ENCODE measurements around the gene G2E3. TPM values are rescaled to one million over a fixed set of nuclear protein-coding genes. Genes with fewer than 3 reads are reported as not detected.

G2E3 gene
- total and polyA plus RNA-seq, 2 of the 13 experiments (the other 11 are each of a cell fraction or from before 2014, with no cell fraction given) = 22.8 to 63.0 TPM

GRCh38 chr14:30625533-30625932 lies 66.6 kb downstream of the G2E3 start:
- no peak overlapping the region for H2AFZ ChIP-seq (ENCODE audit: low read length)
- intact Hi-C loops (cut with micrococcal nuclease; ENCODE audit: unreplicated experiment) (no loop called here), in situ Hi-C loops (cut with HindIII; ENCODE audit: extremely low pct_ligation_motif_present, low pct_unique_long_range_greater_than_20kb) (no loop called here)
- H3K79me2 ChIP-seq (ENCODE audit: insufficient read depth, low read length) = peaks cover 85% of the 10 kb centered on the region
- ChIA-PET POLR2A (no interaction called here), CTCF (ENCODE audit: low intra/inter-chr PET ratio, low total read pairs) (no interaction called here)
- DNase-seq (ENCODE audit: low spot score) (no peak), FAIRE-seq (no peak), ATAC-seq (no peak)
- H3K27ac ChIP-seq (ENCODE audit: extremely low read length, insufficient read depth, low read length) = no peak overlapping the region
- no peak for TF ChIP-seq ZNF543 (CRISPR knock-in tag; IDR thresholded peaks at IDR 0.05)
- no peak for TF ChIP-seq ZBTB4 (CRISPR knock-in tag; IDR thresholded peaks at IDR 0.05; ENCODE audit: borderline replicate concordance)
- no peak for TF ChIP-seq ZNF101 (CRISPR knock-in tag; IDR thresholded peaks at IDR 0.05; ENCODE audit: borderline replicate concordance, low read depth)
- no peak for TF ChIP-seq HBP1 (CRISPR knock-in tag; IDR thresholded peaks at IDR 0.05; ENCODE audit: low read depth)
- no peak for TF ChIP-seq KLF12 (CRISPR knock-in tag; IDR thresholded peaks at IDR 0.05; ENCODE audit: borderline replicate concordance)
- peaks cover 0 to 4% of the 10 kb centered on the region in 2 experiments; a peak in 2 of 5 replicates for H3K27me3 ChIP-seq (ENCODE audit: control insufficient read depth in 1 of 2, insufficient read depth in 2 of 2, low read length in 2 of 2)
- no TSS peak for BruUV-seq (replicated peaks)
- H3K36me3 ChIP-seq (replicated peaks in 1 of 2; ENCODE audit: control insufficient read depth in 1 of 2, insufficient read depth in 2 of 2, low read length in 2 of 2) = peaks cover 1 to 13% of the 10 kb centered on the region in 2 experiments
- WGBS (ENCODE audit: low lambda C conversion rate) = 96% methylated on average over 3 of the region's 3 CpGs
- H3K9ac ChIP-seq (ENCODE audit: insufficient read depth, low read depth, low read length) = no peak overlapping the region
- peak overlapping the region; percentile 92 for H3K4me2 ChIP-seq (ENCODE audit: low read depth, low read length)
- peaks cover 61% of the 10 kb centered on the region for H3K4me1 ChIP-seq (ENCODE audit: insufficient read depth, low read length)
- H4K20me1 ChIP-seq (ENCODE audit: insufficient read depth, low read length) = peaks cover 49% of the 10 kb centered on the region
- H3K9me3 ChIP-seq (ENCODE audit: low read length) = no peaks in the 10 kb centered on the region
- no peak overlapping the region for H3K4me3 ChIP-seq (replicated peaks in 1 of 3; ENCODE audit: insufficient read depth in 1 of 3, low read depth in 2 of 3, low read length in 3 of 3)
